ENCODE measurements around the gene NSUN4.
"Not testable (repeated sequence)": the region's sequence is repeated elsewhere in the genome, so short reads cannot be mapped to it uniquely, and the experiment has no call there.

DNA sequence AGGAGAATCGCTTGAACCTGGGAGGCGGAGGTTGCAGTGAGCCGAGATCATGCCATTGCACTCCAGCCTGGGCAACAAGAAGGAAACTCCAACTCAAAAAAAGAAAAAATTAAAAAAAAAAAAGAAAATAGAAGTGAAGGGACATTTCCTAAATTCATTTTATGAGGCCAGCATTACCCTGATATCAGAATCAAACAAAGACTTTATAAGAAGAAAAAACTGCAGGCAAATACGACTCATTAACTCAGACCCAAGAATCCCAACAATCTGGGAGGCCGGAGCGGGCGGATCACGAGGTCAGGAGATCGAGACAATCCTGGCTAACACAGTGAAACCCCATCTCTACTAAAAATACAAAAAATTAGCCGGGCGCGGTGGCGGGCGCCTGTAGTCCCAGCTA, 3.2 kb upstream of the NSUN4 start:
- TF ChIP-seq POLR2AphosphoS5, POLR2A (IDR thresholded peaks at IDR 0.05): not testable (repeated sequence)
- TF ChIP-seq, protein P1, sequence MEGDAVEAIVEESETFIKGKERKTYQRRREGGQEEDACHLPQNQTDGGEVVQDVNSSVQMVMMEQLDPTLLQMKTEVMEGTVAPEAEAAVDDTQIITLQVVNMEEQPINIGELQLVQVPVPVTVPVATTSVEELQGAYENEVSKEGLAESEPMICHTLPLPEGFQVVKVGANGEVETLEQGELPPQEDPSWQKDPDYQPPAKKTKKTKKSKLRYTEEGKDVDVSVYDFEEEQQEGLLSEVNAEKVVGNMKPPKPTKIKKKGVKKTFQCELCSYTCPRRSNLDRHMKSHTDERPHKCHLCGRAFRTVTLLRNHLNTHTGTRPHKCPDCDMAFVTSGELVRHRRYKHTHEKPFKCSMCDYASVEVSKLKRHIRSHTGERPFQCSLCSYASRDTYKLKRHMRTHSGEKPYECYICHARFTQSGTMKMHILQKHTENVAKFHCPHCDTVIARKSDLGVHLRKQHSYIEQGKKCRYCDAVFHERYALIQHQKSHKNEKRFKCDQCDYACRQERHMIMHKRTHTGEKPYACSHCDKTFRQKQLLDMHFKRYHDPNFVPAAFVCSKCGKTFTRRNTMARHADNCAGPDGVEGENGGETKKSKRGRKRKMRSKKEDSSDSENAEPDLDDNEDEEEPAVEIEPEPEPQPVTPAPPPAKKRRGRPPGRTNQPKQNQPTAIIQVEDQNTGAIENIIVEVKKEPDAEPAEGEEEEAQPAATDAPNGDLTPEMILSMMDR (IDR thresholded peaks at IDR 0.05): not testable (repeated sequence)
